Endothelial cell of umbilical vein (primary cell): Measurements from ENCODE around the gene BMPR1A.

ENCODE experiments used
- CTCF ChIP-seq, 2 donors: IDR thresholded peaks; 1 replicate in 1 of 2; 2 replicates in 1 of 2; pipeline ENCODE4 v1.5.1; 2011; ENCODE audit warnings: low read length in 2 of 2, mild to moderate bottlenecking in 2 of 2, moderate library complexity in 2 of 2, control low read depth in 1 of 2, inconsistent platforms in 1 of 2, low read depth in 1 of 2; ENCODE audit not compliant: insufficient read depth in 1 of 2; ENCODE audit errors: extremely low read depth in 1 of 2
- POLR2A ChIP-seq: IDR thresholded peaks from 2 replicates; pipeline ENCODE4 v1.6.1; 2012; ENCODE audit warnings: low read depth, mild to moderate bottlenecking, control low read depth, low read length
- POLR2AphosphoS5 ChIP-seq: IDR thresholded peaks from 2 replicates; pipeline ENCODE4 v1.6.1; 2012; ENCODE audit warnings: low read depth, mild to moderate bottlenecking, control low read depth, low read length, moderate library complexity; ENCODE audit not compliant: insufficient read depth

GRCh38 chr10:86798025-86798424 lies 41.6 kb downstream of the BMPR1A start:
- TF ChIP-seq POLR2AphosphoS5 (no peak), CTCF (IDR thresholded peaks at IDR 0.05; ENCODE audit: extremely low read depth in 1 of 2, insufficient read depth in 1 of 2, low read depth in 1 of 2, low read length in 2 of 2) (no peak), POLR2A (no peak)
